Bronchial epithelial cell (primary cell): ENCODE data around the gene DKK3. TPM values are rescaled to one million over a fixed set of nuclear protein-coding genes. Genes with fewer than 3 reads are reported as not detected.

Experiments
- DNase-seq: peaks from one replicate; pipeline ENCODE4 v3.0.0-alpha.2; 2010; ENCODE audit warnings: low read depth
- FAIRE-seq: peaks from 2 replicates; lab custom pipeline; 2011; peaks lifted over from hg19 to GRCh38; lab: Jason Lieb, UNC
- H3K27me3 ChIP-seq: 2 replicates; pipeline ENCODE4 v1.5.1; 2011; ENCODE audit warnings: low read length; ENCODE audit not compliant: control insufficient read depth, insufficient read depth
- H3K36me3 ChIP-seq: 2 replicates; pipeline ENCODE4 v1.5.1; 2011; ENCODE audit warnings: low read length; ENCODE audit not compliant: control insufficient read depth, insufficient read depth
- H3K4me3 ChIP-seq: 2 replicates; pipeline ENCODE4 v1.5.1; 2011; ENCODE audit warnings: mild to moderate bottlenecking, low read depth, low read length, control low read depth
- CTCF ChIP-seq: IDR thresholded peaks from 2 replicates; pipeline ENCODE4 v1.5.1; 2011; ENCODE audit warnings: mild to moderate bottlenecking, moderate library complexity, low read length, control low read depth, inconsistent platforms; ENCODE audit not compliant: insufficient read depth, severe bottlenecking
- total RNA-seq: library from RNA; depleted of rRNA; stranded (reverse); fragments of >200 nt; gene quantifications from 2 replicates; pipeline ENCODE4 v1.2.1, GENCODE V29; 2014

DKK3 gene
- total RNA-seq, 1 donor from 2014 or later, result 72.4 TPM

- no peak for TF ChIP-seq CTCF
- Histone ChIP-seq H3K36me3 (no peaks in the 10 kb centered on the region), H3K27me3 (no peaks in the 10 kb centered on the region), H3K4me3 (peak overlapping the region; percentile 7)
- FAIRE-seq, result no peak
- DNase-seq, result no peak
Measured at GRCh38 chr11:12009617-12010321, 1.3 kb upstream of the DKK3 start.

DNA sequence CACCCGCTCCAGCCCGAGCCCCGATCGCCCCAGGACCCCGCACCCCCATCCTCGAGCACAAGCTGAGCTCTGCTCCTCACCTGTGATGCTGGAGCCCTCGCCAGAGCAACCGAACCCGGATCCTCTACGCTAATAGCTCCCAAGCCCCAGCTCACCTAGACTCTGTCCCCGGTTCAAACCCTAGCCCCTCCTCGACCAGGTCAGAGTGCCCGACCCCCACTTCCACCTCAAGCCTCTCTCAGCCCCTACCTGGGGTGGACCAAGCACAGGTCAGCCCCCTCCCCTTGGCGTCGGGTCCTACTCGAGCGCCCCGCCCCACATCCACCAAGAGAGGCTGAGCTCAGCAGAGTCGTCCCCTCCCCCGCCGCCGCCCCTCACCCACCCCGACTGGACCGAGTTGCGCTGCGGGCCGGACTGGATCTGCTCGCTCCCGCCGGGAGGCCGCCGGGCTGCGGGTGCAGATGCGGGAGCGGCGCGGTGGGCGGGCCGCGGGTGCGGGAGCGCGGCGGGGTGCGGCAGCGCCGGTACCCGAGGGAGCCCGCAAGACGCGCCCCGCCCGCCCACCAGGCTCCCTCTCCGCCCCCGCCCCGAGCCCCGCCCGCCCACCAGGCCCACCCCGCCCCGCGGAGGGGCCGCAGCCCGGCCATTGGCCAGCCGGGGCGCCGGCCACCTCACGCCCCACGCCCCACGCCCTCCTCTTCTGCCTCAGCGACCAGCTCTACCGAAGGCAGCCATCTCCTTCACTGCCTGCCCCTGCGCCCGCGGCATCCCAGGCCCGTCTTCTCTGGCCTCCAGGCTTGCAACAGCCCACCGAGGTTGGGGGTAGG is 577 bp upstream of the DKK3 start:
- TF ChIP-seq CTCF, result no peak
- Histone ChIP-seq H3K4me3 (peak overlapping the region; percentile 45), H3K27me3 (no peaks in the 10 kb centered on the region), H3K36me3 (no peaks in the 10 kb centered on the region)
- no peak for FAIRE-seq
- DNase-seq, result no peak

GRCh38 chr11:12007230-12007593 is 1.2 kb downstream of the DKK3 start:
- H3K27me3 ChIP-seq, result no peaks in the 10 kb centered on the region
- H3K36me3 ChIP-seq, result no peaks in the 10 kb centered on the region
- FAIRE-seq (no peak), DNase-seq (no peak)
- peak overlapping the region; percentile 45 for H3K4me3 ChIP-seq
- TF ChIP-seq CTCF, result no peak

GRCh38 chr11:12006552-12007229 is 1.7 kb downstream of the DKK3 start:
- Histone ChIP-seq H3K27me3 (no peaks in the 10 kb centered on the region), H3K36me3 (no peaks in the 10 kb centered on the region), H3K4me3 (no peak overlapping the region)
- no peak for TF ChIP-seq CTCF
- FAIRE-seq (no peak), DNase-seq (no peak)

DNA sequence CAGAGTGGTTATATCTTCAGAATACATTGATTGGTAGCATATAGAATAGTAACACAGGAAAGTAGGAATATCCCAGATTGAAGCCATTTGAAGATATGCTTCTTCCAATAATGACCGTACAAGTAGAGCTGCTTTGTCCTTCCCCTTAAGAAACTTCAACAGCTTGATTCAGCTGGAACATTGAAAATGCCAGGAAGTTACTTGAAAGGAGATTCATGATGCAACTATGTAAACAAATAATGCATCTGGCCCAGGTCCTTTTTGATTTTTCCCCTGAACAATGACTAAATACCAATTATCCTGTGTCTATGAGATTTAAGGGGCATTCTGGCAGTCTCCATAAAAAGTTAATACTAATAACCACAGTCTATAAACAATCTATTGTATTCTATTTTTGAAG is 3.0 kb downstream of the DKK3 start:
- no peaks in the 10 kb centered on the region for H3K27me3 ChIP-seq
- FAIRE-seq (no peak), DNase-seq (peak; percentile 76)
- no peak for TF ChIP-seq CTCF
- H3K4me3 ChIP-seq, result no peak overlapping the region
- no peaks in the 10 kb centered on the region for H3K36me3 ChIP-seq
